DND-41 (cell line): ENCODE data around the gene SERP2.

Experiments used
- ATAC-seq: fragments of 200-7000 bp; cut with Tn5 transposase; 3 replicates; pipeline ENCODE4 v1.9.1; 2021; ENCODE audit warnings: low read depth; ENCODE audit not compliant: insufficient read depth
- DNase-seq: peaks from one replicate; pipeline ENCODE4 v3.0.0-alpha.2; 2020
- H2AFZ ChIP-seq: 2 replicates; pipeline ENCODE4 v1.6.0; 2012; ENCODE audit warnings: low read depth, low read length
- H3K27ac ChIP-seq: 2 replicates; pipeline ENCODE4 v1.5.1; 2012; ENCODE audit warnings: low read length, inconsistent platforms
- H3K27me3 ChIP-seq: fragments of 200-600 bp; sonication (generic); 2 replicates; pipeline ENCODE4 v1.6.0; 2012; ENCODE audit warnings: low read length, mild to moderate bottlenecking, inconsistent platforms; ENCODE audit not compliant: insufficient read depth, poor library complexity
- H3K36me3 ChIP-seq: 2 replicates; pipeline ENCODE4 v1.5.1; 2012; ENCODE audit warnings: low read length, inconsistent platforms; ENCODE audit not compliant: insufficient read depth
- H3K4me1 ChIP-seq: 2 replicates; pipeline ENCODE4 v1.5.1; 2012; ENCODE audit warnings: mild to moderate bottlenecking, low read length; ENCODE audit not compliant: insufficient read depth
- H3K4me2 ChIP-seq: 2 replicates; pipeline ENCODE4 v1.6.0; 2012; ENCODE audit warnings: mild to moderate bottlenecking, moderate library complexity, low read length, inconsistent platforms; ENCODE audit not compliant: insufficient read depth
- H3K4me3 ChIP-seq, 2 experiments: fragments of 200-600 bp in 1 of 2; shearing (Covaris generic) in 1 of 2; 2 replicates each; pipeline ENCODE4 v1.5.1; 2012 to 2016; ENCODE audit warnings: inconsistent platforms in 2 of 2, low read length in 2 of 2, mild to moderate bottlenecking in 2 of 2, low read depth in 1 of 2, moderate library complexity in 1 of 2
- H3K79me2 ChIP-seq: 2 replicates; pipeline ENCODE4 v1.6.0; 2012; ENCODE audit warnings: low read length, inconsistent platforms; ENCODE audit not compliant: insufficient read depth
- H3K9ac ChIP-seq: 2 replicates; pipeline ENCODE4 v1.6.0; 2012; ENCODE audit warnings: low read depth, mild to moderate bottlenecking, inconsistent platforms, low read length, moderate library complexity
- H3K9me3 ChIP-seq: 2 replicates; pipeline ENCODE4 v1.5.1; 2012; ENCODE audit warnings: low read length, moderate library complexity, mild to moderate bottlenecking, inconsistent platforms; ENCODE audit not compliant: insufficient read depth, severe bottlenecking
- H4K20me1 ChIP-seq: 2 replicates; pipeline ENCODE4 v1.6.0; 2012; ENCODE audit warnings: low read length; ENCODE audit not compliant: insufficient read depth
- CTCF ChIP-seq: IDR thresholded peaks from 2 replicates; pipeline ENCODE4 v1.5.1; 2012; ENCODE audit warnings: borderline replicate concordance, low read length, moderate library complexity, mild to moderate bottlenecking; ENCODE audit not compliant: poor library complexity, severe bottlenecking; ENCODE audit errors: extremely low read depth
- EZH2 ChIP-seq: IDR thresholded peaks from 3 replicates; pipeline ENCODE4 v1.6.1; 2012; ENCODE audit warnings: borderline replicate concordance, low read depth, mild to moderate bottlenecking, moderate library complexity, low read length, inconsistent platforms; ENCODE audit not compliant: severe bottlenecking

SERP2 gene

DNA sequence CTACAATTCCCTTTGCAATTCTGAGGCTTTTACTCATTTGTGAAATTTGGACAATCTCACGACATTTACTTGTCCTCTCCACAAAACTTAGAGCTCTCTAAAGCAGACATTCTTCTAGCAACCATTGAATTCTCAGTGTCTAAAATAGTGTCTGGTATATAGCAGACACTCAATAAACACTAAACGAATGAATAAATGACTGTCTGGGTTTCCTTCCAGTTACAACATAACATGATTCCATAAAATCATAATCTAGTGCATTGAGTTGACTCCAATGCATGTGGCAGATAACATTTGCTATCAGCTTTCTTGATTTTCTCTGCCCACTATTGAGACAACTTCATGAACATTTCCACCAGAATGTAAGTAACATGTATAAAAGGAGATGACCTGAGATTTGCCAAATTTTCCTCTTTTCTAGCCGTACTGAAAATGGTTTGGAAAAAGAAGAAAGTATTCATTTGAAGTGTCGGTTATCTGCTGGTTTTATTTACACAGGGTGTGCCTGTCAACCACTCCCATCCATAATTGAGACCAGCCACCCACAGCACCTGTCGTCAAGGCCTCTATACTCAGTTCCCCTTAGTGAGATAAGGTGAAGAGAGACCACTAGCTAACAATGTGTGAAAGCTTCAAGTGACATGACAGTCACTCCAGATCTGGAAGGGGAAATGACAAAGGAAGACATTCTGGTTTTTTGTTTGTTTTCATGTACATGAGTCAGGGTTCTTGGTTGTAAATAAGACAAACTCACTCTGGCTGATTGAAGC, 4.8 kb upstream of the SERP2 start:
- no peaks in the 10 kb centered on the region for H3K4me1 ChIP-seq

DNA sequence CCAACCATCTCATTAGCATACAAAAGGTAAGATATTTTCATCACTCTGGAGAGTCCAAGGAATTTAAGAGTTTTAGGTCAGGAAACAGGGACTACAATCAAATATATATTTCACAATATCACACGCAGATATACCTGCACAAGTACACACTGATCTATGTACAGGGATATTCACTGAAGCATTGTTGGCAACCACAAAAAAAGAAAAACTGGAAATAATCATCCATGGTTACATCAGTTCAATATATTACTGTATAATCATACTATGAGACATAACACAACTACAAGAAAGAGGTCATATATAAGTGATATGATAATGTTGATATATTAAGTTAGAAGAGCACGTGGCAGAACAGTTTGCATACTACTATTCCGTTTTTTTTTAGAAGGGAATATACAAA, 2.2 kb upstream of the SERP2 start:
- Histone ChIP-seq H3K4me1 (no peaks in the 10 kb centered on the region), H4K20me1 (no peaks in the 10 kb centered on the region), H3K27ac (no peak overlapping the region), H3K4me3 (no peak overlapping the region), H3K9ac (no peak overlapping the region), H2AFZ (no peak overlapping the region), H3K9me3 (no peaks in the 10 kb centered on the region), H3K36me3 (no peaks in the 10 kb centered on the region), H3K4me2 (no peak overlapping the region), H3K27me3 (no peaks in the 10 kb centered on the region), H3K79me2 (no peaks in the 10 kb centered on the region)
- ATAC-seq (no peak), DNase-seq (no peak)
- TF ChIP-seq CTCF (no peak), EZH2 (no peak)

More for the DNA sequence above, 4.8 kb upstream of the SERP2 start:
- DNase-seq (no peak), ATAC-seq (no peak)
- no peak overlapping the region for H3K9ac ChIP-seq
- H4K20me1 ChIP-seq = no peaks in the 10 kb centered on the region
- no peaks in the 10 kb centered on the region for H3K9me3 ChIP-seq
- H3K27me3 ChIP-seq = no peaks in the 10 kb centered on the region
- H3K79me2 ChIP-seq = no peaks in the 10 kb centered on the region
- no peak overlapping the region for H3K4me3 ChIP-seq
- no peak overlapping the region for H3K4me2 ChIP-seq
- no peak overlapping the region for H3K27ac ChIP-seq
- TF ChIP-seq EZH2 = no peak
- TF ChIP-seq CTCF = no peak
- H3K36me3 ChIP-seq = no peaks in the 10 kb centered on the region
- no peak overlapping the region for H2AFZ ChIP-seq

GRCh38 chr13:44373247-44373600, 400 bp upstream of the SERP2 start:
- TF ChIP-seq CTCF (no peak), EZH2 (no peak)
- DNase-seq (no peak), ATAC-seq (no peak)
- no peaks in the 10 kb centered on the region for H4K20me1 ChIP-seq
- H3K79me2 ChIP-seq = no peaks in the 10 kb centered on the region
- no peak overlapping the region for H3K27ac ChIP-seq
- no peak overlapping the region for H3K9ac ChIP-seq
- no peak overlapping the region for H3K4me3 ChIP-seq
- H2AFZ ChIP-seq = no peak overlapping the region
- H3K27me3 ChIP-seq = no peaks in the 10 kb centered on the region
- H3K36me3 ChIP-seq = no peaks in the 10 kb centered on the region
- no peaks in the 10 kb centered on the region for H3K4me1 ChIP-seq
- H3K9me3 ChIP-seq = no peaks in the 10 kb centered on the region
- no peak overlapping the region for H3K4me2 ChIP-seq

DNA sequence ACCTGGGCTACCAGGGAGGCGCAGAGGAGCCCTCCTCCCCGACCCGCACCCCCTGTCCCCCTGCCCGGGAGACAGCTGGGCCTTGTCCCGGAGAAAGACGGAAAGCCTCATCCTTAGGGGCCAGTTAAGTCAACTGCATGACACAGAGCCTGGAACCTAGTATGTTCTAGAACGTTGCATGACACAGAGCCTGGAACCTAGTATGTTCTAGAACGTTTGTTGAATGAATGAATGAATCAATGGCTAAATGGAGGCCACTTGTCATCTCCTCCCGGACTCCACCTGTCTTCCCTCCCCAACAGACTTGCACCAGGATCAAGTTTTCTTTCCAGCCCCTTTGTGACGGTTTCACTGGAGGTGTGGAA, 706 bp downstream of the SERP2 start:
- TF ChIP-seq EZH2 (no peak), CTCF (no peak)
- H2AFZ ChIP-seq = no peak overlapping the region
- no peaks in the 10 kb centered on the region for H3K36me3 ChIP-seq
- H3K27me3 ChIP-seq = no peaks in the 10 kb centered on the region
- no peak for ATAC-seq
- no peaks in the 10 kb centered on the region for H3K79me2 ChIP-seq
- H3K4me2 ChIP-seq = no peak overlapping the region
- H3K4me3 ChIP-seq = no peak overlapping the region
- no peaks in the 10 kb centered on the region for H3K9me3 ChIP-seq
- no peaks in the 10 kb centered on the region for H3K4me1 ChIP-seq
- no peak overlapping the region for H3K27ac ChIP-seq
- no peaks in the 10 kb centered on the region for H4K20me1 ChIP-seq
- DNase-seq = no peak
- H3K9ac ChIP-seq = no peak overlapping the region
